ENCODE results near the gene POLR3H. TPM values are rescaled to one million over a fixed set of nuclear protein-coding genes. Genes with fewer than 3 reads are reported as not detected.

POLR3H gene
- total and polyA plus RNA-seq, 2 of the 4 experiments (the other 2 are of a cell fraction), result 37.8 to 67.8 TPM

DNA sequence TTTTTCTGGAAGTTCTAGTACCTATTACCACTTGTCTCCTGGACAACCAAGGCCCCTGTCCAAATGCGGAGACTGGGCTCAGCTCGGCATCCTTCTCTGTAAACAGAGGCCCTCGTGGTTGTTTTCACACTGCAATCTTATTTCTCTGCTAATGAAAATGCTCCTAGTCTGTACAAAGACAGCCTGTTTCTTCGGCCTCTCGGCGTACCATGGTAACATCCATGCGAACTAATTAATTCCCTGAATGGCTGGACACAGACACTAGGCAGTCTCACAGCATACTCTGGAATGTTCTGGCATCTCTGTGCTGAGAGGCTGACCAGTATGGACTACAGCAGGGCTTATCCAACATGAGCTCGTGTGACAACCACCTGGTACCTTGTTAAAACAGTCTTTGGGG lies 5.7 kb downstream of the POLR3H start:
- peaks cover 57% of the 10 kb centered on the region for H4K20me1 ChIP-seq (ENCODE audit: insufficient read depth, low read length)
- no peak overlapping the region for H4K91ac ChIP-seq (ENCODE audit: insufficient read depth, low read depth, low read length)
- TF ChIP-seq, protein P1, sequence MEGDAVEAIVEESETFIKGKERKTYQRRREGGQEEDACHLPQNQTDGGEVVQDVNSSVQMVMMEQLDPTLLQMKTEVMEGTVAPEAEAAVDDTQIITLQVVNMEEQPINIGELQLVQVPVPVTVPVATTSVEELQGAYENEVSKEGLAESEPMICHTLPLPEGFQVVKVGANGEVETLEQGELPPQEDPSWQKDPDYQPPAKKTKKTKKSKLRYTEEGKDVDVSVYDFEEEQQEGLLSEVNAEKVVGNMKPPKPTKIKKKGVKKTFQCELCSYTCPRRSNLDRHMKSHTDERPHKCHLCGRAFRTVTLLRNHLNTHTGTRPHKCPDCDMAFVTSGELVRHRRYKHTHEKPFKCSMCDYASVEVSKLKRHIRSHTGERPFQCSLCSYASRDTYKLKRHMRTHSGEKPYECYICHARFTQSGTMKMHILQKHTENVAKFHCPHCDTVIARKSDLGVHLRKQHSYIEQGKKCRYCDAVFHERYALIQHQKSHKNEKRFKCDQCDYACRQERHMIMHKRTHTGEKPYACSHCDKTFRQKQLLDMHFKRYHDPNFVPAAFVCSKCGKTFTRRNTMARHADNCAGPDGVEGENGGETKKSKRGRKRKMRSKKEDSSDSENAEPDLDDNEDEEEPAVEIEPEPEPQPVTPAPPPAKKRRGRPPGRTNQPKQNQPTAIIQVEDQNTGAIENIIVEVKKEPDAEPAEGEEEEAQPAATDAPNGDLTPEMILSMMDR (conservative IDR thresholded peaks at IDR 0.05; ENCODE audit: low read depth, low read length), result no peak
- no peak for TF ChIP-seq CEBPB (IDR thresholded peaks at IDR 0.05; ENCODE audit: low read depth, low read length)
- TF ChIP-seq RAD21 (IDR thresholded peaks at IDR 0.05; ENCODE audit: low read length), result no peak
- no peak for TF ChIP-seq BHLHE40 (IDR thresholded peaks at IDR 0.05; ENCODE audit: low read depth, low read length)
- TF ChIP-seq, protein P2, sequence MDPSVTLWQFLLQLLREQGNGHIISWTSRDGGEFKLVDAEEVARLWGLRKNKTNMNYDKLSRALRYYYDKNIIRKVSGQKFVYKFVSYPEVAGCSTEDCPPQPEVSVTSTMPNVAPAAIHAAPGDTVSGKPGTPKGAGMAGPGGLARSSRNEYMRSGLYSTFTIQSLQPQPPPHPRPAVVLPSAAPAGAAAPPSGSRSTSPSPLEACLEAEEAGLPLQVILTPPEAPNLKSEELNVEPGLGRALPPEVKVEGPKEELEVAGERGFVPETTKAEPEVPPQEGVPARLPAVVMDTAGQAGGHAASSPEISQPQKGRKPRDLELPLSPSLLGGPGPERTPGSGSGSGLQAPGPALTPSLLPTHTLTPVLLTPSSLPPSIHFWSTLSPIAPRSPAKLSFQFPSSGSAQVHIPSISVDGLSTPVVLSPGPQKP (IDR thresholded peaks at IDR 0.05; ENCODE audit: borderline replicate concordance, low read depth, low read length), result no peak
- TF ChIP-seq RCOR1 (IDR thresholded peaks at IDR 0.05; ENCODE audit: insufficient replicate concordance, low read length), result no peak
- no peak for TF ChIP-seq FOS (IDR thresholded peaks at IDR 0.05; ENCODE audit: low read depth, low read length)
- no peak for TF ChIP-seq POLR2A (IDR thresholded peaks at IDR 0.05; ENCODE audit: low read depth, low read length)
- TF ChIP-seq SMC3 (IDR thresholded peaks at IDR 0.05; ENCODE audit: low read depth, low read length), result no peak
- no peak overlapping the region for H2BK15ac ChIP-seq (ENCODE audit: low read depth, low read length)
- H3K27ac ChIP-seq (ENCODE audit: insufficient read depth, low read length), result no peak overlapping the region
- ATAC-seq (ENCODE audit: low read depth), result no peak
- no peak overlapping the region for H2BK20ac ChIP-seq (ENCODE audit: low read depth, low read length)
- dilution Hi-C loops (cut with HindIII; ENCODE audit: low sequenced_read_pairs, unreplicated experiment) (no loop called here), in situ Hi-C loops (cut with MboI; ENCODE audit: low sequenced_read_pairs) (no loop called here), intact Hi-C loops (cut with micrococcal nuclease) (no loop called here)
- no peak overlapping the region for H2BK120ac ChIP-seq (ENCODE audit: low read depth, low read length)
- H3K18ac ChIP-seq (ENCODE audit: low read depth, low read length), result no peak overlapping the region
- H3K4me1 ChIP-seq (ENCODE audit: control insufficient read depth, insufficient read depth, low read length), result peaks cover 11% of the 10 kb centered on the region
- no peak overlapping the region for H3K14ac ChIP-seq (replicated peaks; ENCODE audit: low read depth, low read length)
- H4K8ac ChIP-seq (ENCODE audit: low read depth in 2 of 2, low read length in 2 of 2), result no peak overlapping the region
- ChIA-PET CTCF (no interaction called here), POLR2A (ENCODE audit: unreplicated experiment) (interaction anchor here (0.6 kb wide), 1 partner anchor 93 kb away, joined by 4 read pairs; no protein-coding TSS in a partner anchor)
- DNase-seq, result no peak
- H3K9me3 ChIP-seq (ENCODE audit: control insufficient read depth, insufficient read depth, low read length), result no peaks in the 10 kb centered on the region
- H2AFZ ChIP-seq (replicated peaks; ENCODE audit: low read length, poor library complexity), result no peak overlapping the region
- H2AK9ac ChIP-seq (replicated peaks; ENCODE audit: low read depth, low read length, poor library complexity), result no peak overlapping the region
- H3K79me1 ChIP-seq (ENCODE audit: low read depth in 1 of 2, low read length in 2 of 2), result peaks cover 12 to 71% of the 10 kb centered on the region in 2 experiments
- H3K9me1 ChIP-seq (ENCODE audit: insufficient read depth, low read length), result peaks cover 24% of the 10 kb centered on the region
- no peak overlapping the region for H2AK5ac ChIP-seq (ENCODE audit: low read depth, low read length)
- no peak overlapping the region for H2BK5ac ChIP-seq (ENCODE audit: low read depth, low read length, poor library complexity, severe bottlenecking)
- H3K4me3 ChIP-seq (ENCODE audit: insufficient read depth, low read depth, low read length), result no peak overlapping the region
- no peak overlapping the region for H4K5ac ChIP-seq (ENCODE audit: low read depth, low read length)
- 93% methylated on average over 8 of the region's 8 CpGs; no CpG with 5 or more reads in 1 of the 2 experiments for WGBS, 2 experiments (ENCODE audit: extremely low coverage in 2 of 2, insufficient read length in 1 of 2)
- peaks cover 27% of the 10 kb centered on the region for H3K36me3 ChIP-seq (ENCODE audit: control insufficient read depth, insufficient read depth, low read length)
- no peak overlapping the region for H3K9ac ChIP-seq (ENCODE audit: low read depth, low read length)
- H3K27me3 ChIP-seq (ENCODE audit: control insufficient read depth, insufficient read depth, low read length), result no peaks in the 10 kb centered on the region
- no peak overlapping the region for H3K4ac ChIP-seq (ENCODE audit: low read depth, low read length)
- no peak overlapping the region for H3K56ac ChIP-seq (ENCODE audit: extremely low read depth, insufficient read depth, low read length)
- H3K23ac ChIP-seq (ENCODE audit: low read depth, low read length), result no peak overlapping the region
- BruUV-seq (replicated peaks), result no TSS peak
- H3K4me2 ChIP-seq (ENCODE audit: low read depth, low read length), result no peak overlapping the region
